Germinal center (tissue), 1 donor: ENCODE measurements around the gene LRRC75A.
"Not testable (repeated sequence)": the region's sequence is repeated elsewhere in the genome, so short reads cannot be mapped to it uniquely, and the experiment has no call there.

Experiments
- DNase-seq: peaks from one replicate; pipeline ENCODE4 v3.0.0; 2012; ENCODE audit warnings: mixed read lengths, low spot score

Gene LRRC75A

GRCh38 chr17:16472539-16472938 lies 19.5 kb downstream of the LRRC75A start:
- DNase-seq: no peak

GRCh38 chr17:16471295-16471694 lies 20.7 kb downstream of the LRRC75A start:
- DNase-seq: no peak

- no peak for DNase-seq
These were observed 21.7 kb downstream of the LRRC75A start for GRCh38 chr17:16470265-16470664.

- DNase-seq: no peak
These were observed 23.5 kb downstream of the LRRC75A start for GRCh38 chr17:16468428-16468992.

GRCh38 chr17:16467886-16468285 lies 24.1 kb downstream of the LRRC75A start:
- DNase-seq: no peak

- DNase-seq: no peak
These were observed 24.9 kb downstream of the LRRC75A start for GRCh38 chr17:16467044-16467443.

GRCh38 chr17:16466407-16466806 lies 25.6 kb downstream of the LRRC75A start:
- no peak for DNase-seq

GRCh38 chr17:16465861-16466338 lies 26.1 kb downstream of the LRRC75A start:
- no peak for DNase-seq

GRCh38 chr17:16465052-16465312 lies 27.0 kb downstream of the LRRC75A start:
- DNase-seq: no peak

- DNase-seq: no peak
These were observed 27.5 kb downstream of the LRRC75A start for GRCh38 chr17:16464303-16465051.

GRCh38 chr17:16463358-16464302 lies 28.4 kb downstream of the LRRC75A start:
- DNase-seq: no peak

GRCh38 chr17:16462070-16462864 lies 29.7 kb downstream of the LRRC75A start:
- no peak for DNase-seq

GRCh38 chr17:16461606-16461866 lies 30.5 kb downstream of the LRRC75A start:
- no peak for DNase-seq

- no peak for DNase-seq
These were observed 31.0 kb downstream of the LRRC75A start for GRCh38 chr17:16460796-16461605.

- no peak for DNase-seq
These were observed 32.0 kb downstream of the LRRC75A start for GRCh38 chr17:16459855-16460550.

GRCh38 chr17:16459271-16459670 lies 32.7 kb downstream of the LRRC75A start:
- no peak for DNase-seq

GRCh38 chr17:16456742-16457316 lies 35.2 kb downstream of the LRRC75A start:
- no peak for DNase-seq

GRCh38 chr17:16455997-16456741 lies 35.8 kb downstream of the LRRC75A start:
- DNase-seq: no peak

GRCh38 chr17:16453493-16453851 lies 38.5 kb downstream of the LRRC75A start:
- no peak for DNase-seq

- not testable (repeated sequence) for DNase-seq
These were observed 39.7 kb downstream of the LRRC75A start for GRCh38 chr17:16452268-16452667.
